ENCODE measurements around the gene SLC26A2.

DNA sequence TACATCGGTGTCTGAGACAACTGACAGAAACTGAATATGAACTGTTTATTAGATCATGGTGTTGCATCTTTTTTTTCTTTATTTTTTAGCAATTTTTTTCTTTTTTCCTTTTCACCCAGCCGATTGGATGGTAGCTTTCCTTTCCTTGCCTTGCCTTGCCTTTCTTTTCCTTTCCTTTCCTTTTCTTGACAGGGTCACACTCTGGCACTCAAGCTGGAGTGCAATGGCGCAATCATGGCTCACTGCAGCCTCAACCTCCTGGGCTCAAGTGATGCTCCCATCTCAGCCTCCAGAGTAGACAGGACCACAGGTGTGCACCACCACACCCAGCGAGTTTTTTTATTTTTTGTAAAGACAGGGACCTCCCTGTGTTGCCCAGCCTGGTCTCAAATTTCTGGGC lies 18.8 kb upstream of the SLC26A2 start:
- TF ChIP-seq, protein P1, sequence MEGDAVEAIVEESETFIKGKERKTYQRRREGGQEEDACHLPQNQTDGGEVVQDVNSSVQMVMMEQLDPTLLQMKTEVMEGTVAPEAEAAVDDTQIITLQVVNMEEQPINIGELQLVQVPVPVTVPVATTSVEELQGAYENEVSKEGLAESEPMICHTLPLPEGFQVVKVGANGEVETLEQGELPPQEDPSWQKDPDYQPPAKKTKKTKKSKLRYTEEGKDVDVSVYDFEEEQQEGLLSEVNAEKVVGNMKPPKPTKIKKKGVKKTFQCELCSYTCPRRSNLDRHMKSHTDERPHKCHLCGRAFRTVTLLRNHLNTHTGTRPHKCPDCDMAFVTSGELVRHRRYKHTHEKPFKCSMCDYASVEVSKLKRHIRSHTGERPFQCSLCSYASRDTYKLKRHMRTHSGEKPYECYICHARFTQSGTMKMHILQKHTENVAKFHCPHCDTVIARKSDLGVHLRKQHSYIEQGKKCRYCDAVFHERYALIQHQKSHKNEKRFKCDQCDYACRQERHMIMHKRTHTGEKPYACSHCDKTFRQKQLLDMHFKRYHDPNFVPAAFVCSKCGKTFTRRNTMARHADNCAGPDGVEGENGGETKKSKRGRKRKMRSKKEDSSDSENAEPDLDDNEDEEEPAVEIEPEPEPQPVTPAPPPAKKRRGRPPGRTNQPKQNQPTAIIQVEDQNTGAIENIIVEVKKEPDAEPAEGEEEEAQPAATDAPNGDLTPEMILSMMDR (conservative IDR thresholded peaks at IDR 0.05; ENCODE audit: low read depth, low read length) = no peak
- no peak for TF ChIP-seq EZH2 (IDR thresholded peaks at IDR 0.05; ENCODE audit: low read length, unreplicated experiment)
- TF ChIP-seq EZH2phosphoT487 (IDR thresholded peaks at IDR 0.05; ENCODE audit: borderline replicate concordance, low read length) = no peak

All from PC-3 (cell line).